GM23338 (cell line): Measurements from ENCODE around the gene ASB14. TPM values are rescaled to one million over a fixed set of nuclear protein-coding genes. Genes with fewer than 3 reads are reported as not detected.

Source experiments
- ATAC-seq: fragments of 200-7000 bp; cut with Tn5 transposase; 3 replicates; pipeline ENCODE4 v1.9.1; 2020
- DNase-seq: peaks from one replicate; pipeline ENCODE4 v3.0.0-alpha.2; 2015; ENCODE audit warnings: low spot score
- H2AFZ ChIP-seq: fragments of 200-600 bp; sonication (generic); 2 replicates; pipeline ENCODE4 v1.8.0; 2016; ENCODE audit warnings: antibody characterized with exemption, mild to moderate bottlenecking, moderate library complexity
- H3F3A ChIP-seq: fragments of 200-600 bp; sonication (generic); replicated peaks from 2 replicates; pipeline ENCODE4 v1.8.0; 2017; ENCODE audit warnings: antibody characterized with exemption, mixed run types, low read depth
- H3K27ac ChIP-seq: fragments of 200-600 bp; sonication (generic); 2 replicates; pipeline ENCODE4 v1.6.1; 2016; ENCODE audit warnings: low read depth
- H3K27me3 ChIP-seq: fragments of 200-600 bp; sonication (generic); 2 replicates; pipeline ENCODE4 v1.8.0; 2016; ENCODE audit warnings: mild to moderate bottlenecking, mixed run types, moderate library complexity; ENCODE audit not compliant: insufficient read depth
- H3K36me3 ChIP-seq: fragments of 200-600 bp; sonication (generic); 2 replicates; pipeline ENCODE4 v1.8.0; 2016; ENCODE audit warnings: mild to moderate bottlenecking; ENCODE audit not compliant: insufficient read depth
- H3K4me1 ChIP-seq: fragments of 200-600 bp; sonication (generic); 2 replicates; pipeline ENCODE4 v1.8.0; 2016; ENCODE audit warnings: mild to moderate bottlenecking, moderate library complexity; ENCODE audit not compliant: insufficient read depth
- H3K4me2 ChIP-seq: fragments of 200-600 bp; sonication (generic); 2 replicates; pipeline ENCODE4 v1.7.1; 2017; ENCODE audit warnings: mixed run types
- H3K4me3 ChIP-seq: fragments of 200-600 bp; sonication (generic); 2 replicates; pipeline ENCODE4 v1.6.1; 2016; ENCODE audit warnings: mixed run types
- H3K79me2 ChIP-seq: fragments of 200-600 bp; sonication (generic); replicated peaks from 2 replicates; pipeline ENCODE4 v1.8.0; 2017; ENCODE audit warnings: mild to moderate bottlenecking; ENCODE audit not compliant: insufficient read depth
- H3K9me2 ChIP-seq: fragments of 200-600 bp; sonication (generic); 2 replicates; pipeline ENCODE4 v1.8.0; 2017; ENCODE audit not compliant: insufficient read depth
- H4K20me1 ChIP-seq: fragments of 200-600 bp; sonication (generic); replicated peaks from 2 replicates; pipeline ENCODE4 v1.8.0; 2017; ENCODE audit warnings: mild to moderate bottlenecking; ENCODE audit not compliant: insufficient read depth
- H3K27ac Mint-ChIP-seq: 2 replicates; pipeline ENCODE4 v1.8.0; 2020; ENCODE audit warnings: inconsistent platforms, mild to moderate bottlenecking, moderate library complexity, mixed read lengths
- H3K27me3 Mint-ChIP-seq: 3 replicates; pipeline ENCODE4 v1.8.0; 2022; ENCODE audit warnings: low read depth, mild to moderate bottlenecking, moderate library complexity, mixed read lengths, inconsistent platforms; ENCODE audit not compliant: insufficient read depth, poor library complexity
- H3K36me3 Mint-ChIP-seq: 3 replicates; pipeline ENCODE4 v1.8.0; 2021; ENCODE audit warnings: low read depth, mild to moderate bottlenecking, inconsistent platforms, moderate library complexity, mixed read lengths
- H3K4me1 Mint-ChIP-seq: 3 replicates; pipeline ENCODE4 v1.8.0; 2020; ENCODE audit warnings: mild to moderate bottlenecking, inconsistent platforms, mixed read lengths
- H3K4me3 Mint-ChIP-seq: 3 replicates; pipeline ENCODE4 v1.8.0; 2021; ENCODE audit warnings: moderate library complexity, mild to moderate bottlenecking, inconsistent platforms, mixed read lengths
- H3K9me3 Mint-ChIP-seq: 3 replicates; pipeline ENCODE4 v1.8.0; 2020; ENCODE audit warnings: moderate library complexity, mild to moderate bottlenecking, inconsistent platforms, mixed read lengths
- EZH2 ChIP-seq: fragments of 200-600 bp; sonication (generic); IDR thresholded peaks from one replicate; pipeline ENCODE4 v1.8.0; 2017; ENCODE audit warnings: antibody characterized with exemption, mild to moderate bottlenecking, low read depth; ENCODE audit not compliant: unreplicated experiment
- EZH2phosphoT487 ChIP-seq: fragments of 200-600 bp; sonication (generic); IDR thresholded peaks from one replicate; pipeline ENCODE4 v1.8.1; 2018; ENCODE audit warnings: antibody characterized with exemption; ENCODE audit not compliant: unreplicated experiment
- NANOG ChIP-seq: IDR thresholded peaks from 2 replicates; pipeline ENCODE4 v1.6.1; 2016; ENCODE audit warnings: antibody characterized with exemption, borderline replicate concordance
- POLR2AphosphoS5 ChIP-seq: IDR thresholded peaks from 2 replicates; pipeline ENCODE4 v1.6.1; 2016; ENCODE audit warnings: antibody characterized with exemption, low read depth
- STAT1 ChIP-seq: IDR thresholded peaks from one replicate; pipeline ENCODE4 v1.6.1; 2016; ENCODE audit warnings: antibody characterized with exemption; ENCODE audit not compliant: unreplicated experiment
- ZNF114 ChIP-seq: fragments of 250-450 bp; sonication (Bioruptor Pico); IDR thresholded peaks from 2 replicates; pipeline ENCODE4 v1.5.0; 2020; ENCODE audit warnings: mild to moderate bottlenecking, moderate library complexity
- ZNF331 ChIP-seq: fragments of 250-450 bp; sonication (Bioruptor Pico); IDR thresholded peaks from 2 replicates; pipeline ENCODE4 v1.5.0; 2020; ENCODE audit warnings: low read depth, mild to moderate bottlenecking, moderate library complexity
- polyA plus RNA-seq: library from polyadenylated mRNA; unstranded; fragments of >200 nt; fragmentation: Nextera tagmentation; extraction: Ambion mirVana; gene quantifications from 2 replicates; pipeline ENCODE4 v1.2.1, GENCODE V29; 2016
- total RNA-seq: library from RNA; depleted of rRNA; stranded (reverse); fragments of >200 nt; shearing (Covaris generic); gene quantifications from 2 replicates; pipeline ENCODE4 v1.2.3, GENCODE V29; 2014
- TF ChIP-seq, protein P1 (sequence below): IDR thresholded peaks from 2 replicates; pipeline ENCODE4 v1.6.1; 2016; ENCODE audit warnings: antibody characterized with exemption
- TF ChIP-seq, protein P2 (sequence below): fragments of 250-450 bp; sonication (Bioruptor Pico); IDR thresholded peaks from 2 replicates; pipeline ENCODE4 v1.5.0; 2020; ENCODE audit warnings: mild to moderate bottlenecking, moderate library complexity
- TF ChIP-seq, protein P3 (sequence below), 2 experiments: fragments of 200-600 bp in 1 of 2; sonication (generic) in 1 of 2; conservative IDR thresholded peaks; 2 replicates each; pipeline versions ENCODE4 v1.5.1 to v1.6.1; 2016 to 2017; ENCODE audit warnings: antibody characterized with exemption in 2 of 2, low read depth in 2 of 2, mild to moderate bottlenecking in 2 of 2, moderate library complexity in 1 of 2

Gene ASB14
- total and polyA plus RNA-seq, 2 experiments from 2014 or later: 0.87 TPM; not detected in 1

DNA sequence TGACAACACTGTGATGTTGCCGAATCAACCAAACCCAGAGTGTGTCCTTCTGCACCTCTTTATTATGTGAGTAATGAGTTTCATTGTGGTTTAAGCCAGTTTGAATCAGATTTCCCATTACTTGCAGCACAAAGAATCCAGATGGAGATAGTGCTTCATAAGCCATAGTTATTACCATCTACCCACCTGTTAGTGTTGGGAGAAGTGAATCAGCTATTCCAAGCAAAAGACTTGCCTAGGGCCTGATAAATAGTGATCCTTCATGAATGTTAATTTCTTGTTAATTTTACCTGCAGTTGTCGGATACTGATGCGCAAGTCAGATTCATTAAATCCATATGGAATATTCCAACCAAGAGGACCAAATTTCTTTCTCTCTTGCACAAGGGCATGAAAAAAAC, 21.7 kb upstream of the ASB14 start:
- Histone ChIP-seq H3K79me2 (no peaks in the 10 kb centered on the region), H3K36me3 (no peaks in the 10 kb centered on the region), H3K27me3 (no peaks in the 10 kb centered on the region), H3K9me2 (no peaks in the 10 kb centered on the region), H3F3A (no peaks in the 10 kb centered on the region), H3K4me1 (no peaks in the 10 kb centered on the region), H4K20me1 (no peaks in the 10 kb centered on the region), H3K4me2 (no peak overlapping the region), H3K27ac (no peak overlapping the region), H2AFZ (no peak overlapping the region), H3K4me3 (no peak overlapping the region)
- Mint-ChIP-seq H3K27me3 (no peaks in the 10 kb centered on the region), H3K36me3 (no peaks in the 10 kb centered on the region), H3K4me1 (no peaks in the 10 kb centered on the region), H3K27ac (no peak overlapping the region), H3K9me3 (peaks cover 5% of the 10 kb centered on the region; the same call in 1 of the 3 replicates), H3K4me3 (no peak overlapping the region)
- ATAC-seq (no peak), DNase-seq (no peak)
- no peak for TF ChIP-seq EZH2phosphoT487
- TF ChIP-seq, protein P1, sequence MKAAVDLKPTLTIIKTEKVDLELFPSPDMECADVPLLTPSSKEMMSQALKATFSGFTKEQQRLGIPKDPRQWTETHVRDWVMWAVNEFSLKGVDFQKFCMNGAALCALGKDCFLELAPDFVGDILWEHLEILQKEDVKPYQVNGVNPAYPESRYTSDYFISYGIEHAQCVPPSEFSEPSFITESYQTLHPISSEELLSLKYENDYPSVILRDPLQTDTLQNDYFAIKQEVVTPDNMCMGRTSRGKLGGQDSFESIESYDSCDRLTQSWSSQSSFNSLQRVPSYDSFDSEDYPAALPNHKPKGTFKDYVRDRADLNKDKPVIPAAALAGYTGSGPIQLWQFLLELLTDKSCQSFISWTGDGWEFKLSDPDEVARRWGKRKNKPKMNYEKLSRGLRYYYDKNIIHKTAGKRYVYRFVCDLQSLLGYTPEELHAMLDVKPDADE: no peak
- no peak for TF ChIP-seq POLR2AphosphoS5
- no peak for TF ChIP-seq ZNF331 (CRISPR knock-in tag)
- TF ChIP-seq EZH2: no peak

GRCh38 chr3:57309769-57310360, 17.4 kb upstream of the ASB14 start:
- Histone ChIP-seq H3K4me3 (no peak overlapping the region), H3K9me2 (no peaks in the 10 kb centered on the region), H2AFZ (no peak overlapping the region), H3K36me3 (no peaks in the 10 kb centered on the region), H3K27ac (no peak overlapping the region), H3F3A (no peaks in the 10 kb centered on the region), H3K79me2 (no peaks in the 10 kb centered on the region), H3K4me1 (no peaks in the 10 kb centered on the region), H3K27me3 (no peaks in the 10 kb centered on the region), H4K20me1 (no peaks in the 10 kb centered on the region), H3K4me2 (no peak overlapping the region)
- ATAC-seq (no peak), DNase-seq (no peak)
- no peaks in the 10 kb centered on the region for H3K9me3 Mint-ChIP-seq
- H3K4me1 Mint-ChIP-seq: no peaks in the 10 kb centered on the region
- H3K4me3 Mint-ChIP-seq: no peak overlapping the region
- no peaks in the 10 kb centered on the region for H3K36me3 Mint-ChIP-seq
- H3K27ac Mint-ChIP-seq: no peak overlapping the region
- H3K27me3 Mint-ChIP-seq: no peaks in the 10 kb centered on the region
- no peak for TF ChIP-seq NANOG
- no peak for TF ChIP-seq EZH2
- TF ChIP-seq ZNF331 (CRISPR knock-in tag): no peak
- no peak for TF ChIP-seq POLR2AphosphoS5
- TF ChIP-seq, protein P2, sequence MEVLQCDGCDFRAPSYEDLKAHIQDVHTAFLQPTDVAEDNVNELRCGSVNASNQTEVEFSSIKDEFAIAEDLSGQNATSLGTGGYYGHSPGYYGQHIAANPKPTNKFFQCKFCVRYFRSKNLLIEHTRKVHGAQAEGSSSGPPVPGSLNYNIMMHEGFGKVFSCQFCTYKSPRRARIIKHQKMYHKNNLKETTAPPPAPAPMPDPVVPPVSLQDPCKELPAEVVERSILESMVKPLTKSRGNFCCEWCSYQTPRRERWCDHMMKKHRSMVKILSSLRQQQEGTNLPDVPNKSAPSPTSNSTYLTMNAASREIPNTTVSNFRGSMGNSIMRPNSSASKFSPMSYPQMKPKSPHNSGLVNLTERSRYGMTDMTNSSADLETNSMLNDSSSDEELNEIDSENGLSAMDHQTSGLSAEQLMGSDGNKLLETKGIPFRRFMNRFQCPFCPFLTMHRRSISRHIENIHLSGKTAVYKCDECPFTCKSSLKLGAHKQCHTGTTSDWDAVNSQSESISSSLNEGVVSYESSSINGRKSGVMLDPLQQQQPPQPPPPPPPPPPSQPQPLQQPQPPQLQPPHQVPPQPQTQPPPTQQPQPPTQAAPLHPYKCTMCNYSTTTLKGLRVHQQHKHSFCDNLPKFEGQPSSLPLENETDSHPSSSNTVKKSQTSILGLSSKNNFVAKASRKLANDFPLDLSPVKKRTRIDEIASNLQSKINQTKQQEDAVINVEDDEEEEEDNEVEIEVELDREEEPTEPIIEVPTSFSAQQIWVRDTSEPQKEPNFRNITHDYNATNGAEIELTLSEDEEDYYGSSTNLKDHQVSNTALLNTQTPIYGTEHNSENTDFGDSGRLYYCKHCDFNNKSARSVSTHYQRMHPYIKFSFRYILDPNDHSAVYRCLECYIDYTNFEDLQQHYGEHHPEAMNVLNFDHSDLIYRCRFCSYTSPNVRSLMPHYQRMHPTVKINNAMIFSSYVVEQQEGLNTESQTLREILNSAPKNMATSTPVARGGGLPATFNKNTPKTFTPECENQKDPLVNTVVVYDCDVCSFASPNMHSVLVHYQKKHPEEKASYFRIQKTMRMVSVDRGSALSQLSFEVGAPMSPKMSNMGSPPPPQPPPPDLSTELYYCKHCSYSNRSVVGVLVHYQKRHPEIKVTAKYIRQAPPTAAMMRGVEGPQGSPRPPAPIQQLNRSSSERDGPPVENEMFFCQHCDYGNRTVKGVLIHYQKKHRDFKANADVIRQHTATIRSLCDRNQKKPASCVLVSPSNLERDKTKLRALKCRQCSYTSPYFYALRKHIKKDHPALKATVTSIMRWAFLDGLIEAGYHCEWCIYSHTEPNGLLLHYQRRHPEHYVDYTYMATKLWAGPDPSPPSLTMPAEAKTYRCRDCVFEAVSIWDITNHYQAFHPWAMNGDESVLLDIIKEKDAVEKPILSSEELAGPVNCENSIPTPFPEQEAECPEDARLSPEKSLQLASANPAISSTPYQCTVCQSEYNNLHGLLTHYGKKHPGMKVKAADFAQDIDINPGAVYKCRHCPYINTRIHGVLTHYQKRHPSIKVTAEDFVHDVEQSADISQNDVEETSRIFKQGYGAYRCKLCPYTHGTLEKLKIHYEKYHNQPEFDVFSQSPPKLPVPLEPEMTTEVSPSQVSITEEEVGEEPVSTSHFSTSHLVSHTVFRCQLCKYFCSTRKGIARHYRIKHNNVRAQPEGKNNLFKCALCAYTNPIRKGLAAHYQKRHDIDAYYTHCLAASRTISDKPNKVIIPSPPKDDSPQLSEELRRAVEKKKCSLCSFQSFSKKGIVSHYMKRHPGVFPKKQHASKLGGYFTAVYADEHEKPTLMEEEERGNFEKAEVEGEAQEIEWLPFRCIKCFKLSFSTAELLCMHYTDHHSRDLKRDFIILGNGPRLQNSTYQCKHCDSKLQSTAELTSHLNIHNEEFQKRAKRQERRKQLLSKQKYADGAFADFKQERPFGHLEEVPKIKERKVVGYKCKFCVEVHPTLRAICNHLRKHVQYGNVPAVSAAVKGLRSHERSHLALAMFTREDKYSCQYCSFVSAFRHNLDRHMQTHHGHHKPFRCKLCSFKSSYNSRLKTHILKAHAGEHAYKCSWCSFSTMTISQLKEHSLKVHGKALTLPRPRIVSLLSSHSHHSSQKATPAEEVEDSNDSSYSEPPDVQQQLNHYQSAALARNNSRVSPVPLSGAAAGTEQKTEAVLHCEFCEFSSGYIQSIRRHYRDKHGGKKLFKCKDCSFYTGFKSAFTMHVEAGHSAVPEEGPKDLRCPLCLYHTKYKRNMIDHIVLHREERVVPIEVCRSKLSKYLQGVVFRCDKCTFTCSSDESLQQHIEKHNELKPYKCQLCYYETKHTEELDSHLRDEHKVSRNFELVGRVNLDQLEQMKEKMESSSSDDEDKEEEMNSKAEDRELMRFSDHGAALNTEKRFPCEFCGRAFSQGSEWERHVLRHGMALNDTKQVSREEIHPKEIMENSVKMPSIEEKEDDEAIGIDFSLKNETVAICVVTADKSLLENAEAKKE (CRISPR knock-in tag): no peak
- no peak for TF ChIP-seq EZH2phosphoT487
- no peak for TF ChIP-seq ZNF114 (CRISPR knock-in tag)
- no peak for TF ChIP-seq STAT1
- TF ChIP-seq, protein P3, sequence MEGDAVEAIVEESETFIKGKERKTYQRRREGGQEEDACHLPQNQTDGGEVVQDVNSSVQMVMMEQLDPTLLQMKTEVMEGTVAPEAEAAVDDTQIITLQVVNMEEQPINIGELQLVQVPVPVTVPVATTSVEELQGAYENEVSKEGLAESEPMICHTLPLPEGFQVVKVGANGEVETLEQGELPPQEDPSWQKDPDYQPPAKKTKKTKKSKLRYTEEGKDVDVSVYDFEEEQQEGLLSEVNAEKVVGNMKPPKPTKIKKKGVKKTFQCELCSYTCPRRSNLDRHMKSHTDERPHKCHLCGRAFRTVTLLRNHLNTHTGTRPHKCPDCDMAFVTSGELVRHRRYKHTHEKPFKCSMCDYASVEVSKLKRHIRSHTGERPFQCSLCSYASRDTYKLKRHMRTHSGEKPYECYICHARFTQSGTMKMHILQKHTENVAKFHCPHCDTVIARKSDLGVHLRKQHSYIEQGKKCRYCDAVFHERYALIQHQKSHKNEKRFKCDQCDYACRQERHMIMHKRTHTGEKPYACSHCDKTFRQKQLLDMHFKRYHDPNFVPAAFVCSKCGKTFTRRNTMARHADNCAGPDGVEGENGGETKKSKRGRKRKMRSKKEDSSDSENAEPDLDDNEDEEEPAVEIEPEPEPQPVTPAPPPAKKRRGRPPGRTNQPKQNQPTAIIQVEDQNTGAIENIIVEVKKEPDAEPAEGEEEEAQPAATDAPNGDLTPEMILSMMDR (conservative IDR thresholded peaks at IDR 0.05; ENCODE audit: low read depth in 2 of 2): no peak
